ENCODE data around the gene DLGAP3. TPM values are rescaled to one million over a fixed set of nuclear protein-coding genes. Genes with fewer than 3 reads are reported as not detected.
"Not testable (repeated sequence)": the region's sequence is repeated elsewhere in the genome, so short reads cannot be mapped to it uniquely, and the experiment has no call there.

The DLGAP3 gene
- total and polyA plus RNA-seq, 4 donors, result 0.10 to 0.89 (median 0.22) TPM

DNA sequence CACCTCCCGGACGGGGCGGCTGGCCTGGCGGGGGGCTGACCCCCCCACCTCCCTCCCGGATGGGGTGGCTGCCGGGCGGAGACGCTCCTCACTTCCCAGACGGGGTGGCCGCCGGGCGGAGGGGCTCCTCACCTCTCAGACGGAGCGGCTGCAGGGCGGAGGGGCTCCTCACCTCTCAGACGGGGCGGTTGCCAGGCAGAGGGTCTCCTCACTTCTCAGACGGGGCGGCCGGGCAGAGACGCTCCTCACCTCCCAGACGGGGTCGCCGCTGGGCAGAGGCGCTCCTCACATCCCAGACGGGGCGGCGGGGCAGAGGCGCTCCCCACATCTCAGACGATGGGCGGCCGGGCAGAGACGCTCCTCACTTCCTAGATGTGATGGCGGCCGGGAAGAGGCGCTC, 38.2 kb upstream of the DLGAP3 start:
- DNase-seq; H3K27ac ChIP-seq (ENCODE audit: low read depth in 1 of 2, low read length in 1 of 2); H3K4me3 ChIP-seq; H3K9ac ChIP-seq (ENCODE audit: insufficient read depth in 1 of 2, low read length in 2 of 2); H3K9me3 ChIP-seq (ENCODE audit: control insufficient read depth in 4 of 4, insufficient read depth in 3 of 4, low read length in 3 of 4); H3K4me1 ChIP-seq (ENCODE audit: control insufficient read depth in 5 of 5, insufficient read depth in 5 of 5, low read length in 5 of 5); H3K36me3 ChIP-seq (ENCODE audit: control insufficient read depth in 4 of 4, insufficient read depth in 4 of 4, low read length in 4 of 4); ATAC-seq (ENCODE audit: insufficient read depth, low FRiP score); H3K27me3 ChIP-seq (ENCODE audit: control insufficient read depth in 3 of 3, insufficient read depth in 3 of 3, low read length in 2 of 3): not testable (repeated sequence)
- WGBS, 2 donors, result 96 to 100% methylated on average over 3 to 18 of the region's 36 CpGs

DNA sequence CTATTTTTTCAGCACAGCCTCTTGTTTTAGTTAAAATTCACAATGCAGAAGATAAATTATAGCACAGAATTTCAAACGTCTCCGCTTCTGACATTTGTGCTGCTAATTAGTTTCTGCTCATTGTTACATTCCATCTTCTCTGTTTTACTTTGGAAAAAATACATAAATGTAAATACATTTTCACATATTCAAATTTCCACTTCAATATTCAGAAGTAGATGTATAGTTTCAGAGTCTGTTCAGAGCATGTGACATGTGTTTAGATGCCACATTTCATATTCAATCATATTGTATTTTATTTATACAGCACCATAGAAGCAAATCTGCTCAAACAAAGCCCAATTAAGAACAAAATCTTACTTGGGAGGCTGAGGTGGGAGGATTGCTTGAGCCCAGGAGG, 36.1 kb upstream of the DLGAP3 start:
- TF ChIP-seq, protein P1, sequence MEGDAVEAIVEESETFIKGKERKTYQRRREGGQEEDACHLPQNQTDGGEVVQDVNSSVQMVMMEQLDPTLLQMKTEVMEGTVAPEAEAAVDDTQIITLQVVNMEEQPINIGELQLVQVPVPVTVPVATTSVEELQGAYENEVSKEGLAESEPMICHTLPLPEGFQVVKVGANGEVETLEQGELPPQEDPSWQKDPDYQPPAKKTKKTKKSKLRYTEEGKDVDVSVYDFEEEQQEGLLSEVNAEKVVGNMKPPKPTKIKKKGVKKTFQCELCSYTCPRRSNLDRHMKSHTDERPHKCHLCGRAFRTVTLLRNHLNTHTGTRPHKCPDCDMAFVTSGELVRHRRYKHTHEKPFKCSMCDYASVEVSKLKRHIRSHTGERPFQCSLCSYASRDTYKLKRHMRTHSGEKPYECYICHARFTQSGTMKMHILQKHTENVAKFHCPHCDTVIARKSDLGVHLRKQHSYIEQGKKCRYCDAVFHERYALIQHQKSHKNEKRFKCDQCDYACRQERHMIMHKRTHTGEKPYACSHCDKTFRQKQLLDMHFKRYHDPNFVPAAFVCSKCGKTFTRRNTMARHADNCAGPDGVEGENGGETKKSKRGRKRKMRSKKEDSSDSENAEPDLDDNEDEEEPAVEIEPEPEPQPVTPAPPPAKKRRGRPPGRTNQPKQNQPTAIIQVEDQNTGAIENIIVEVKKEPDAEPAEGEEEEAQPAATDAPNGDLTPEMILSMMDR (IDR thresholded peaks at IDR 0.05; ENCODE audit: control extremely low read depth, extremely low read depth), result no peak
- no peak overlapping the region for H3K9ac ChIP-seq (ENCODE audit: insufficient read depth in 1 of 2, low read length in 2 of 2)
- peaks cover 0 to 2% (median 0%) of the 10 kb centered on the region in 4 donors for H3K9me3 ChIP-seq (ENCODE audit: control insufficient read depth in 4 of 4, insufficient read depth in 3 of 4, low read length in 3 of 4)
- 90 to 91% methylated on average over 2 of the region's 2 CpGs for WGBS, 2 donors
- H3K4me3 ChIP-seq, result no peak overlapping the region
- H3K36me3 ChIP-seq (ENCODE audit: control insufficient read depth in 4 of 4, insufficient read depth in 4 of 4, low read length in 4 of 4), result no peaks in the 10 kb centered on the region
- H3K4me1 ChIP-seq (ENCODE audit: control insufficient read depth in 5 of 5, insufficient read depth in 5 of 5, low read length in 5 of 5), result no peaks in the 10 kb centered on the region
- no peak overlapping the region for H3K27ac ChIP-seq (ENCODE audit: low read depth in 1 of 2, low read length in 1 of 2)
- ATAC-seq (ENCODE audit: insufficient read depth, low FRiP score) (no peak), DNase-seq (no peak)
- no peaks in the 10 kb centered on the region for H3K27me3 ChIP-seq (ENCODE audit: control insufficient read depth in 3 of 3, insufficient read depth in 3 of 3, low read length in 2 of 3)

GRCh38 chr1:34950428-34950827, 21.0 kb upstream of the DLGAP3 start:
- TF ChIP-seq, protein P1 (IDR thresholded peaks at IDR 0.05; ENCODE audit: control extremely low read depth, extremely low read depth), result no peak
- no peak overlapping the region for H3K9ac ChIP-seq (ENCODE audit: insufficient read depth in 1 of 2, low read length in 2 of 2)
- no peaks in the 10 kb centered on the region for H3K27me3 ChIP-seq (ENCODE audit: control insufficient read depth in 3 of 3, insufficient read depth in 3 of 3, low read length in 2 of 3)
- H3K4me1 ChIP-seq (ENCODE audit: control insufficient read depth in 5 of 5, insufficient read depth in 5 of 5, low read length in 5 of 5), result no peaks in the 10 kb centered on the region
- WGBS, 2 donors, result 44 to 53% methylated on average over 1 of the region's 1 CpG
- H3K4me3 ChIP-seq, result no peak overlapping the region
- H3K36me3 ChIP-seq (ENCODE audit: control insufficient read depth in 4 of 4, insufficient read depth in 4 of 4, low read length in 4 of 4), result no peaks in the 10 kb centered on the region
- H3K27ac ChIP-seq (ENCODE audit: low read depth in 1 of 2, low read length in 1 of 2), result no peak overlapping the region
- DNase-seq (no peak), ATAC-seq (ENCODE audit: insufficient read depth, low FRiP score) (no peak)
- peaks cover 0 to 2% (median 0%) of the 10 kb centered on the region in 4 donors for H3K9me3 ChIP-seq (ENCODE audit: control insufficient read depth in 4 of 4, insufficient read depth in 3 of 4, low read length in 3 of 4)

DNA sequence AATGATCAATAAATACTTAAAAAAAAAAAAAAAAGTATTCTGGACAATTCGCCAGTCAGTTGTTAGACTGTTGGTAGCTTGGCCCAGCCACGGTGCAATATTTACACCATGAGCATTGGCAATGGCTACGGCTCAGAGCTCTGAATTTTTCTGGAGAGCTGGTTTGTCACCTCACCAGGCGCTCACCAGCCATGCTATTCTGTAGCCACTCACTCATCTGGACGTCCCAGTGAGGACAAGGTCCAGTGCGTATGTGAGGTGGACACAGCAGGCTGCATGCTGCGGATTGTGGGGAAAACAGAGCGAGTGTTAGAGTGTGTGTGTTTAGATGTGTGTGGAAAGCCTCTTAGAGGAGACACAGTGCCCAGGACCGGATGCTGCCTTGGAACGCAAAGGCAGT, 19.3 kb upstream of the DLGAP3 start:
- H3K27ac ChIP-seq (ENCODE audit: low read depth in 1 of 2, low read length in 1 of 2); H3K36me3 ChIP-seq (ENCODE audit: control insufficient read depth in 4 of 4, insufficient read depth in 4 of 4, low read length in 4 of 4); H3K9me3 ChIP-seq (ENCODE audit: control insufficient read depth in 4 of 4, insufficient read depth in 3 of 4, low read length in 3 of 4); H3K4me1 ChIP-seq (ENCODE audit: control insufficient read depth in 5 of 5, insufficient read depth in 5 of 5, low read length in 5 of 5); DNase-seq; H3K27me3 ChIP-seq (ENCODE audit: control insufficient read depth in 3 of 3, insufficient read depth in 3 of 3, low read length in 2 of 3); ATAC-seq (ENCODE audit: insufficient read depth, low FRiP score); H3K9ac ChIP-seq (ENCODE audit: insufficient read depth in 1 of 2, low read length in 2 of 2); H3K4me3 ChIP-seq: not testable (repeated sequence)
- WGBS, 2 donors, result 89 to 96% methylated on average over 10 of the region's 10 CpGs

DNA sequence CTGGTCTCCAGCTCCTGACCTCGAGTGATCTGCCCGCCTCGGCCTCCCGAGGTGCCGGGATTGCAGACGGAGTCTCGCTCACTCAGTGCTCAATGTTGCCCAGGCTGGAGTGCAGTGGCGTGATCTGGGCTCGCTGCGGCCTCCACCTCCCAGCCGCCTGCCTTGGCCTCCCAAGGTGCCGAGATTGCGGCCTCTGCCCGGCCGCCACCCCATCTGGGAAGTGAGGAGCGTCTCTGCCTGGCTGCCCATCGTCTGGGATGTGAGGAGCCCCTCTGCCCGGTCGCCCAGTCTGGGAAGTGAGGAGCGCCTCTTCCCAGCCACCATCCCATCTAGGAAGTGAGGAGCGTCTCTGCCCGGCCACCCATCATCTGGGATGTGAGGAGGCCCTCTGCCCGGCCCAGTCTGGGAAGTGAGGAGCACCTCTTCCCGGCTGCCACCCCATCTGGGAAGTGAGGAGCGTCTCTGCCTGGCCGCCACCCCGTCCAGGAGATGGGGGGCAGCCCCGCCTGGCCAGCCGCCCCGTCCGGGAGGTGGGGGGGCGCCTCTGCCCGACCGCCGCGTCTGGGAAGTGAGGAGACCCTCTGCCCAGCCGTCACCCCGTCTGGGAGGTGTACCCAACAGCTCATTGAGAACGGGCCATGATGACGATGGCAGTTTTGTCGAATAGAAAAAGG, 18.3 kb upstream of the DLGAP3 start:
- not testable (repeated sequence) for ATAC-seq (ENCODE audit: insufficient read depth, low FRiP score); H3K27ac ChIP-seq (ENCODE audit: low read depth in 1 of 2, low read length in 1 of 2); H3K27me3 ChIP-seq (ENCODE audit: control insufficient read depth in 3 of 3, insufficient read depth in 3 of 3, low read length in 2 of 3); H3K4me1 ChIP-seq (ENCODE audit: control insufficient read depth in 5 of 5, insufficient read depth in 5 of 5, low read length in 5 of 5); H3K9ac ChIP-seq (ENCODE audit: insufficient read depth in 1 of 2, low read length in 2 of 2); DNase-seq; H3K36me3 ChIP-seq (ENCODE audit: control insufficient read depth in 4 of 4, insufficient read depth in 4 of 4, low read length in 4 of 4); H3K4me3 ChIP-seq; H3K9me3 ChIP-seq (ENCODE audit: control insufficient read depth in 4 of 4, insufficient read depth in 3 of 4, low read length in 3 of 4)
- 93 to 94% methylated on average over 34 to 41 of the region's 41 CpGs for WGBS, 2 donors
